NCI-H526 (cell line): ENCODE results near the gene BCL2.

Experiments used
- DNase-seq, 2 experiments: peaks; one replicate each; lab custom pipeline; 2025; lab: John Stamatoyannopoulos, UW

BCL2 gene

DNA sequence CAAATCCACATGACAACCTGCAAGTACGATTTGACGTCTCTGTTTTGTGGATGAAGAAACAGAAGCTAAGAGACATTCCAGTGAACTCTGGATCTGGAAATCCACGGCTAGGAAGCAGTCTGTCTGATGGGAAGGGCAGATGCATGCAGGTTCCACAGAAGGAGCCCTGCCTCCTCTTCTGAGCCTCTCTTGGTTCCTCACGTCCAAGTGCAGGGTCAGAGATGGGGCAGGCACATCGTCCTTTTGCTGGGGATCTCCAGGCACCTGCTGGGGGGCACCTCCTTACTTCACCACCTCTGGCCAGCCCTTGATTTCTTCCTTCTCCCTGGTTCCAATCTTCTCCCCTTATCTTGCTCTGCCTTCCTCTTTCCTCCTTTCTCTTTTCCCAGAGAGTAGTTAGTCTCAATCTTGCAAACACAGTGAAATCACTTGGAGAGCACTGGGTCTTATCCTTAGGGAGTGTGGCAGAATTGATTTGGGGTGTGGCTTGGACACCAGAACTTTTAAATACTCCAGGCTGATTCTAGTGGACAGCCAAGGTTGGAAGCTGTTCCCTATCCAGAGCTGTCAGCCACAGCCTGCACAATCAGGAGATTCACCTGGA, 137.8 kb downstream of the BCL2 start:
- DNase-seq = no peak

- DNase-seq = peak in 1 of 2 experiments; percentile 17
Measured at GRCh38 chr18:63180971-63181376, 138.6 kb downstream of the BCL2 start.

- no peak for DNase-seq
Measured at GRCh38 chr18:63180321-63180720, 139.2 kb downstream of the BCL2 start.

DNA sequence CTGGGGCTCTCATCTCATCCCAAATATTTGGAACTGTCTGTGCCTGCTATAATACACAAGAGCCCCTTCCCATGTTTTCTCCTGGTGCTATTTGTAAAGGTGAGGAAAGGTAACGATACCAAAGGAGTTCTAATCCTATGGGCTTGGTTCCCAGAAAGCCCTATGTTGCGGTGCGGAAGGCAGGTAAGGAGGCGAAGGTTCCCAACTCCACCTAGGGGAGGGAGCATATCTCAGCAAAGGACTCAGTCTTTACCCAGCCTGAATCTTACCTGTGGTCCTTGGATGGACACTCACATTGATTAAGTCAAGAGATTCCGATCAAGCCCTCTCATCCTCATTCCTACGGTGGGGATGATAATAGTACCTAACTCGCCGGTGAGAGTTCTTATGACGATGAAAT, 140.1 kb downstream of the BCL2 start:
- no peak for DNase-seq

- DNase-seq = no peak
Measured at GRCh38 chr18:63178971-63179370, 140.6 kb downstream of the BCL2 start.

DNA sequence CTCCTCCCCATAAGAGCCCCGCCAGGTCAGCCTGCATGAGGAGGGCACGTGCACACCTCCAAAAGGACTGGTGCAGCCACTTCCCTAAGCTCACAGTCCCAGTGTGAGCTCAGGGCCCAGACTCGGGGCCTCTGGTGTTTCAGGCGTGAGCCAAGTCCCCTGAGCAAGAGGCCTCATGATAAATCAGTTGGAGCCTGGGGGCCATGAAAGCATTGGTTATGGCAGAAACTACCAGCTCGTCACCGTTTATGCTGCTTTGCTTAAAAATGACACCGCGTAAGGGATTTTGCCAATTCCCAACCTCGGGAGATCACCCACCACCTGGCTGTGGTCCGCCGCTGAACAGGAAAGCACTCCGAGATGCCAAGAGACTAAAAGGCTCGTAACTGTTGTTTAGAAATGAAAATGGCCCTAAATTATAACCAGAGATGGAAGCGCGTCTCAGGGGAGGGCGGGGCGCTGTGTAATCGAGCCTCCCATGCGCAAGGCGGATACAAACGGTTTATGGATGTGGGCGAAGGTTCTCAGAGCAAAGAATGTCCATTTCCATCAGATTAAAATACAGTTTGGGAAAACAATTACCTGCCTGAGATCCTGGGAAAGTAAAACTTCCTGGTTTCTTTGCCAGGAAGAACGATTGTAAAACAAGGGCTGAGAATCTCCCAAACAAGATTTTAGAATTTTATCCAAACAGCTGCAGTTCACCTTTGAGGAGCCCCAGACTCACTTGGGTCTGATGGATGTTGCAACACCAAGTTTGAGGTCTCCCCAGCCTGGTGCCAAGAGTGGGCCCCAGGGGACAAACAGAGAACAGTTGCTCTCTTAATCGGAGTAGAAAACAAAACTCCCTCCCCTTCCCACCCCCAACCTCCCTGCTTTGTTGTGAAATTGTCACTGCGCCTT, 141.4 kb downstream of the BCL2 start:
- peak; percentile 83 to 95 for DNase-seq

DNA sequence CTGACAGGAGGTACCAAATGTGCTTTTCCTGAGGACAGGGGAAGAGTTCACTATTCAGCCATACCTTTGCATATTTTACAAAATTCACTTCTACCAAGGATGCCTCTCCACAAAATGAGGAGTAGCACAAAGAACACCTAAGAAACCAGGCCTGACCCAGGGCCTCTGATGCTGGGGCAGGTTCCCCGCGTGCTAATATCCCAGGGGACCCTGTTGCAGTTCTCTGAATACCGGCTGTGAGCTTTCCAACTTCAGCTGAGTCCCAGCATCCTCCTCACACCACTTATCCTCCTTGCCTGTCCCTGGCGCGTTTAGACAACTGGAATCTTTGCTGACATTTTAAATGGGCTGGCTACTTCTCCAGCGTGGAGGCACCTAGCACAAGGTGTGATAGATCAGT, 142.3 kb downstream of the BCL2 start:
- peak in 1 of 2 experiments; percentile 61 for DNase-seq

DNA sequence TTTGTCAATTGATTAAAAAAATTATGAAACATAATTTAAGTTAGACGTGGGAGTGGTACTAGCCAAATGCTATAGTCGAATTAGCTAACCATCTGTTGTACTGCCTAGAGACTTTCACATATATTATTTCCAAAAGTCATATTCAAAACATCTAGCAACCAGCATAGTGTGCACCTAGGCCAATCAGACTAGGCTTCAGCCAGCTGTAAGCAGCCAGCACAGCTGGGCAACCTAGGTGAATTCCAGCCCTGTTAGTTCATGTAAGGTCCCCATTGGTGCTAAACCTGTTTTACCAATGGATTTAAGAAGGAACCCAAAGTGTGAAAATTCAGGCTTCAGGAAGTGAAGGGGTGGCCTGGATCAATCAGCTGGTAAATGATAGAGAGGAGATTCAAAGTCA, 144.3 kb downstream of the BCL2 start:
- DNase-seq = no peak

DNA sequence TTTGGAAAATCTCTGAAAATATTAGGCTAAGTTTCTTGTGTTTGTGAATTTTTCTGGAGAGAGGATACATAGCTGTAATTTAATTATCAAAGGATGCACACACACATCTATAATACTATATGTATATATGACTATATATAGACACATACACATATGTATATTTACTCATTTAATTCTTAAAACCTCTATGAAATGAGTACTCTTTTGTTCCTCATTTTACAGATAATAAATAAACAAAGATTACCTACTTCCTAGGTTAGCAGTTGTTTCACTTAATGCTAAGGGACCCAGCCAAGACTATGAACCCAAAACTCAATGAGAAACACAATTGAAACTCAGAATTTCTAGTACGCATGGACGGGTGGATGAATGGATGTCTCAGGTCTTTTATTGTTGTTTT, 145.6 kb downstream of the BCL2 start:
- DNase-seq = no peak

- DNase-seq = no peak
Measured at GRCh38 chr18:63169853-63170252, 149.7 kb downstream of the BCL2 start.

DNA sequence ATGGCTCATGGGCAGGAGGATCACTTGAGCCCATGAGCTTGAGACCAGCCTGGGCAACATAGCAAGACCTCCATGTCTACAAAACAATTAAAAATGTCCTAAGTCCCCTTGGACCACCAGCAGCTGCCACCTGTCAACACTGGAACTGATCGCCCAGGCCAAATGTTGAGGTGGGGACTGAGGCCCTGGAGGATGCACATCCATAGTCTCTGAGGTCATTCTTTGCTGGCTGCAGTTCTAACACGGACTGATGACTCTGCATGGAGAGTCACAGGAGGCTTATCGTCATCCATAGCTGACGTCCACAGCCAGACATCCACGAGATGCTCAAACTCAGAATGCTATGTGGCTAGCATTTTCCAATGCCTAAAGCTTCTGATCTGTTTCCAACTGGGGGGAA, 151.3 kb downstream of the BCL2 start:
- DNase-seq = no peak

DNA sequence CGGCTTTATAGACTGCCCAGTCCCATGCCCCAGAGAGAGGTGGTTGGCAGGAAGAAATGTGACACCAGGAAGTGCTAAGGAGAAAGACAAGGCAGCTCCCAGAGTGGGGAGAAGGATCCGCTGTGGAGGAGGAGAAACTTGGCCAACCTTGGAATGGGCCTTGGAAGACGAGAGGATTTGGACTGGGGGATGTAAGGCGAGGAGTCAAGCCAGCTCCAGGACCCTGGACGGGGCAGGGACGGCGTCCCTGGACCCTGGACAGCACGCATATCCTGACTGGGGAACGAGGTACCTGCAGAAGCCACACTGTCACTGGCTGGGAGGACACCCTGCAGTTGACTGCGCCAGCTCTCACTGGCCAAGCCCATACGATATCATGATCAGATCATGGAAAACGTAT, 153.4 kb downstream of the BCL2 start:
- DNase-seq = no peak

GRCh38 chr18:63164396-63164795, 155.2 kb downstream of the BCL2 start:
- DNase-seq = no peak

- DNase-seq = no peak
Measured at GRCh38 chr18:63162271-63163014, 157.1 kb downstream of the BCL2 start.

GRCh38 chr18:63161761-63162195, 157.8 kb downstream of the BCL2 start:
- no peak for DNase-seq

GRCh38 chr18:63161032-63161760, 158.4 kb downstream of the BCL2 start:
- DNase-seq = no peak

GRCh38 chr18:63160172-63160995, 159.2 kb downstream of the BCL2 start:
- no peak for DNase-seq

GRCh38 chr18:63159590-63159989, 160.0 kb downstream of the BCL2 start:
- no peak for DNase-seq

DNA sequence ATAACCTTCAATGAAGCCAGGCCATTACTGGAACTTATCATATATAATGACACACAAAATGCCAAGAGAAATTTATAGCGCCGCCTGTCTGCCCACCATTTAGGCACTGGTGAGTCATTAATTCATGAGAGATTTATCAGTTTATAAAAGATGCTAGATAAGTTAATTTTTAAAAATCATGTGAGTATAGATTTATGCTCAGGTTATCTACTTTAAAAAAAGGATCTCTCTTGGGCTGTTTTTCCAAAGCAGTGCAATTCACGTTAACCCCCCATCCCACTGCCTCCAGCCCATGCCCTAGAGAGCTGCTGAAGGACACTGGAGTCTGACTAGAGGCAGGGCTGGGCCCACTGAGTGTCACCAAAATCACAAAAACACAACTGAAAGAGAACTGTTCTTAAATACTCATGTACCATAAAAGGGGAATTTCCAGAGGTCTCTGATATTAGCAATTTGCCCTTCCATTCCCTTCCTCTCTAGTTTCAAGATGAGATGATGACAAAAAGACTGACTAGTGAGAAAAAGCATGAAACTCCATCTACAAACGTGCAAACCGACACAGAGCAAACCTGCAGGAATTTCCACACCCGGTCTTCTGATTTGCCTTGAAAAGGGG, 160.8 kb downstream of the BCL2 start:
- DNase-seq = no peak

- DNase-seq = no peak
Measured at GRCh38 chr18:63158012-63158631, 161.4 kb downstream of the BCL2 start.
